H7 (cell line): ENCODE measurements around the gene TPGS1. TPM values are rescaled to one million over a fixed set of nuclear protein-coding genes. Genes with fewer than 3 reads are reported as not detected.

Experiments
- DNase-seq: peaks from one replicate; pipeline ENCODE4 v3.0.0; 2012
- H3K27me3 ChIP-seq: 2 replicates; pipeline ENCODE4 v1.6.0; 2011; ENCODE audit warnings: mild to moderate bottlenecking, low read length; ENCODE audit not compliant: control insufficient read depth, insufficient read depth
- H3K36me3 ChIP-seq: replicated peaks from 2 replicates; pipeline ENCODE4 v1.5.1; 2011; ENCODE audit warnings: low read length; ENCODE audit not compliant: control insufficient read depth, insufficient read depth
- H3K4me3 ChIP-seq: 2 replicates; pipeline ENCODE4 v1.5.1; 2011; ENCODE audit warnings: low read depth, mild to moderate bottlenecking, control low read depth, low read length, moderate library complexity; ENCODE audit not compliant: insufficient read depth
- total RNA-seq: library from RNA; depleted of rRNA; stranded (reverse); fragments of >200 nt; shearing (Covaris generic); gene quantifications from 2 replicates; pipeline ENCODE4 v1.2.3, GENCODE V29; 2014

Gene TPGS1
- total RNA-seq, 1 experiment from 2014 or later = 18.1 TPM

DNA sequence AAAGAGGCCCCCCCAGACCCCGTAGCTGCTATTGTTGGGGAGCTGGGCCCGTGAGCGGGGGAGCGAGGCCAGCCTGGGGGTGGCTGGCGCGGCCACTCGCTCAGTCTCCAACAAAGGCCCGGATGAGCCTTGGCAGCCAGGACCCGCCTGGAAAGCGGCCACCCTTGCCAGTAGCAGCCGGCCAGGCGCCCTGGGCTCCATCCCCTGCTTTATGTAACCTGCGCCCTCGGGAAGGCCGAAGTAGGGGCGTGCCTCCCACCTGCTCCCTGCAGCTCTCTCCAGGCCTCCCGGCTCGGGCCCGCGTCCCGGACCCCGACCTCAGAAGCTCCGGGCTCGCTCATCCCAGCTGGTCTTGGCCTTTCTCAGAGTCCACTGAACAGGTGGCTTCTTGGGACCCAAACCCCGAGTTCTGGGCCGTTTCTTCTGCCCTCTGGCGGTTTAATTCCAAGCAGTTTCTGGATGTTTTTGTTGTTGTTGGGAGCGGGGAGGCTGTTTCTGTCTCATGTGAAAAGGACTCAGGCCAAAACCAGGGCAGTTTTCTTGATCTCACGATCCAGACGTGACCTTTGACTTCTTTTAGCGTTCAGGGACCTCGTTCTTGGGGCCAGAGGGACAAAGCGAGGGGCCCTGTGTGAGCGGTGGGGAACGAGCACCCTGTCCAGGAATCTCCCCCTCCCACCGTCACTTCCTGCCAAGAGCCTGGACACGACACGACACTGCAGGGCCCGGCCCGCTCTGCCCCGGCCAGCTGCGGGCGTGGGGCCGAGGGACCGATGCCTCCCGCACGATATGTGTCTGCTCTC is 25.5 kb downstream of the TPGS1 start:
- H3K36me3 ChIP-seq = peaks cover 5% of the 10 kb centered on the region
- peak; percentile 89 for DNase-seq
- H3K4me3 ChIP-seq = peak overlapping the region; percentile 96
- H3K27me3 ChIP-seq = no peaks in the 10 kb centered on the region

DNA sequence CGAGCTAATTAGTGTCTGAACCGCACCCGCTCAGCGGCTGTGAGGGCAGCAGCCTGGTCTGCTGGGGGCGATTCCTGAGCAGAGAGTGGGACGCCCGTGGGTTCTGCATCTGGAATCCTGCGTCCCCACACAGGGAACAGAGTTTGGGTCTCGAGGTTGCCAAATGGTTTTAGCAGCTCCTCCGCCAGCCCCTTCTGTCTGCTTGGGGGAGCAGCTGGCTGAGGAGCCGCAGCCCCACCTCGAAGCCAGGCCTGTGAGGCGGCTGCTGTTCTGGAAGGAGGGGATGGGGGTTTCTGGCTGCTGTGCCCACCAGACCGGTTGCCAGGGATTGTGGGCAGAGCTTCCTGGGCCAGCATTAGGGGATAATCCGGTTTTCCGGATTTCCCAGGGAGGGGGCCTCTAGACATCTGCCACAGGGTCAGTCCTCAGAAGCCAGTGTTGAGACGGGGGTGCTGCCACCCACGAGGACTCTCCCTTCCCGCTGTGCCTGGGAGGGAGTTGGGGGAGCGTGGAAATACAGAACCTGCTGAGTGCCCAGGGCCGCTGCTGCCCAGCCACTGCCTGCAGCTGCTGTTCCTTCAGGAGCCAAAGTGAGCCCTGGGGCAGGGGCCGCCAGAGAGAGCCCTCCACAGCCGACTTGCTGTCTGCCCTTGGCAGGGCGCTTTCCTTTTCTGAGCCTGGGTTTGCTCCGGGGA is 26.2 kb downstream of the TPGS1 start:
- DNase-seq = no peak
- Histone ChIP-seq H3K27me3 (no peaks in the 10 kb centered on the region), H3K36me3 (peaks cover 9% of the 10 kb centered on the region), H3K4me3 (peak overlapping the region; percentile 96)

- Histone ChIP-seq H3K36me3 (peaks cover 9% of the 10 kb centered on the region), H3K4me3 (no peak overlapping the region), H3K27me3 (no peaks in the 10 kb centered on the region)
- DNase-seq = no peak
Observed at GRCh38 chr19:534088-534487, 26.8 kb downstream of the TPGS1 start.

GRCh38 chr19:535017-535835 is 27.9 kb downstream of the TPGS1 start:
- no peak for DNase-seq
- Histone ChIP-seq H3K27me3 (no peaks in the 10 kb centered on the region), H3K4me3 (no peak overlapping the region), H3K36me3 (peaks cover 9% of the 10 kb centered on the region)

DNA sequence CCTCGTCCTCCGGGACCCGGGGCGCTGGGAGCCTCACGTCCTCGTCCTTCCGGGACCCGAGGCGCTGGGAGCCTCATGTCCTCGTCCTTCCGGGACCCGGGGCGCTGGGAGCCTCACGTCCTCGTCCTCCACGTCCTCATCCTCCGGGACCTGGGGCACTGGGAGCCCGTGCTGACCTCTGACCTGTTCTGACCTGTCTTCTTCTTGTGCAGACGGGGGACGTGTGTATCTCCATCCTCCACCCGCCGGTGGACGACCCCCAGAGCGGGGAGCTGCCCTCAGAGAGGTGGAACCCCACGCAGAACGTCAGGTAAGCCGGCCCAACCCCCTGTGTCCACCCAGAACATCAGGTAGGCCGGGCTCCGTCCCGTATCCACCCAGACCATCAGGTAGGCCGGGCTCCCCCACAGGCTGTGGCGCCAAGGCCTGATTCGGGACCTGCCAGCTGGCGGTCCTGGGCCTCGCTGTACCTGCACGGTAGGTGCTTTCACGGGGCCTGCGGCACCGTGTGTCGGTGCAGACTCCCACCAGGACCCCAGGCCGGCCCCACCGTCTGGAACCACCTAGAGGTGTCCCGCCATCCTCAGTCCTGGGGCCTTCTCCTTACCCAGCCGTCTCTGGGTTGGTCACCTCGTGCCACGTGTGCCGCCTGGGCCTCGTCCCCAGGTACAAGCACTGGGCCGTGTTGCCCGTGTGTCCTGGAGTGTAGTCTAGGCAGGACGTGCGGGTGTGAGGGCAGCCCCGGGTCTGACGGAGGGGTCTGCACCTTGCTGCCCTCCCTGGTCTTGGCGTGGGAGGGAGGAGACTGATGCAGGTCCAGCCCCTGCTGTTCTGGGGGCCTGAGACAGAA is 29.0 kb downstream of the TPGS1 start:
- H3K27me3 ChIP-seq = no peaks in the 10 kb centered on the region
- no peak for DNase-seq
- peaks cover 9% of the 10 kb centered on the region for H3K36me3 ChIP-seq
- no peak overlapping the region for H3K4me3 ChIP-seq

- DNase-seq = no peak
- H3K4me3 ChIP-seq = no peak overlapping the region
- no peaks in the 10 kb centered on the region for H3K27me3 ChIP-seq
- peaks cover 9% of the 10 kb centered on the region for H3K36me3 ChIP-seq
Observed at GRCh38 chr19:536881-537404, 29.6 kb downstream of the TPGS1 start.

- no peaks in the 10 kb centered on the region for H3K27me3 ChIP-seq
- H3K4me3 ChIP-seq = no peak overlapping the region
- peaks cover 9% of the 10 kb centered on the region for H3K36me3 ChIP-seq
- no peak for DNase-seq
Observed at GRCh38 chr19:538641-539428, 31.5 kb downstream of the TPGS1 start.

DNA sequence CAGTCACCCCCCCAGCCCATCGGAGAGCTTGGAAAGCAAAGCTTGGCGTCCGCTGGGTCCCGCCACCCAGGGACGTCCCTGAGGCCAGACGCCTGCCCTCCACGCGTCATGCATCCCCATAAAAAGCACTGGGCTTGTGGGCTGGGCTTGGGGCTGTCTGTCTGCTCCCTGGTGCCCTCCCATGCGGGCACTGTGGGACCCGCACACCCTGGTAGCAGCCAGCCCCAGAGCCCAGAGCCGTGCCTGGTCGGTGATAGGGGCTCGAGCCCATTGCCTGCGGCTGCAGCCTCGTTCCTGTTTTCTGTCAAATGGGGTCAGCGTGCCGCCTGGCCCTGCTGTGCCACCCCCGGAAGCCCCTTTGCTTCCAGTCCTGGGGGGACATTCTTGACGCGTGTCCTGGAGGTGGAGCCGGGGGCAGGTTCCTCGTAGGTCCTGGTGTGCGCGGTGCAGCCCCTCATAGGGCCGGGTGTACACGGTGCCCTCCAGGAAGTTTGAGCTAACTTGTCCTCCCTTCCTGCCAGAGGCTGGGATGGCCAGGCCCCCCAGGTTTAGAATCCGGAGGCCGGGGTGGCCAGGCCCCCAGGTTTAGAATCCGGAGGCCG is 32.2 kb downstream of the TPGS1 start:
- Histone ChIP-seq H3K4me3 (no peak overlapping the region), H3K27me3 (no peaks in the 10 kb centered on the region; the same call in 1 of the 2 replicates)
- no peak for DNase-seq

DNA sequence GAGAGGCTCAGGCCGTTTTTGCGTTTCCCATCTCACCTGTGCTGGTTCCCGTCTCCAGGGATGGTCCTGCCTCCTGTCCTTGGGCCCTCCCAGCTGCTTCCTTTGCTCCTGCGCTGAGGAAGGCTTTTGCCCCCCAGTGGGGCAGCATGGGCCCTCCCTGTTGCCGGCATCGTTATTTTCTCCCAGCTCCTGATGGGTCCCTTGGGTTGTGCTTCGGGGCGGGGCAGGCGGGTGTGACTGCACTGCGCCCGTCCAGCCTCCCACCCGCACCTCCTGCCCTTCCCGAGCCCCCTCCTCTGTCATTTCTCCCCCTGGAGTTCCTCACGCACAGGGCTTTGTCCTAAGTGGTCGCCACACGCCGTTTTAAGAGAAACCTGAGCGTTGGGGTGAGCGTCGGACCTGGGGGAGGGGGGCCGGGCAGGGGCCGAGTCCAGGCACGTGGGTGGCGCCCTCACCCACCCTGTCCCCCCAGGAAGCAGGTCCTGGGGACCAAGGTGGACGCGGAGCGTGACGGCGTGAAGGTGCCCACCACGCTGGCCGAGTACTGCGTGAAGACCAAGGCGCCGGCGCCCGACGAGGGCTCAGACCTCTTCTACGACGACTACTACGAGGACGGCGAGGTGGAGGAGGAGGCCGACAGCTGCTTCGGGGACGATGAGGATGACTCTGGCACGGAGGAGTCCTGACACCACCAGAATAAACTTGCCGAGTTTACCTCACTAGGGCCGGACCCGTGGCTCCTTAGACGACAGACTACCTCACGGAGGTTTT is 33.8 kb downstream of the TPGS1 start:
- H3K27me3 ChIP-seq = no peaks in the 10 kb centered on the region; the same call in 1 of the 2 replicates
- no peak for DNase-seq
- H3K36me3 ChIP-seq = peaks cover 7% of the 10 kb centered on the region
- no peak overlapping the region for H3K4me3 ChIP-seq

More for the DNA sequence above, 32.2 kb downstream of the TPGS1 start:
- peaks cover 9% of the 10 kb centered on the region for H3K36me3 ChIP-seq

DNA sequence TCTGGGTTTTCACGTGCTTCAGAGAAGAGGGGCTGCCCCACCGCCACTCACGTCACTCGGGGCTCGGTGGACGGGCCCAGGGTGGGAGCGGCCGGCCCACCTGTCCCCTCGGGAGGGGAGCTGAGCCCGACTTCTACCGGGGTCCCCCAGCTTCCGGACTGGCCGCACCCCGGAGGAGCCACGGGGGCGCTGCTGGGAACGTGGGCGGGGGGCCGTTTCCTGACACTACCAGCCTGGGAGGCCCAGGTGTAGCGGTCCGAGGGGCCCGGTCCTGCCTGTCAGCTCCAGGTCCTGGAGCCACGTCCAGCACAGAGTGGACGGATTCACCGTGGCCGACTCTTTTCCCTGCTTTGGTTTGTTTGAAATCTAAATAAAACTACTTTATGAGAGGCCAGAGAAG is 34.4 kb downstream of the TPGS1 start:
- Histone ChIP-seq H3K4me3 (no peak overlapping the region), H3K27me3 (no peaks in the 10 kb centered on the region; the same call in 1 of the 2 replicates), H3K36me3 (peaks cover 4% of the 10 kb centered on the region)
- DNase-seq = no peak

DNA sequence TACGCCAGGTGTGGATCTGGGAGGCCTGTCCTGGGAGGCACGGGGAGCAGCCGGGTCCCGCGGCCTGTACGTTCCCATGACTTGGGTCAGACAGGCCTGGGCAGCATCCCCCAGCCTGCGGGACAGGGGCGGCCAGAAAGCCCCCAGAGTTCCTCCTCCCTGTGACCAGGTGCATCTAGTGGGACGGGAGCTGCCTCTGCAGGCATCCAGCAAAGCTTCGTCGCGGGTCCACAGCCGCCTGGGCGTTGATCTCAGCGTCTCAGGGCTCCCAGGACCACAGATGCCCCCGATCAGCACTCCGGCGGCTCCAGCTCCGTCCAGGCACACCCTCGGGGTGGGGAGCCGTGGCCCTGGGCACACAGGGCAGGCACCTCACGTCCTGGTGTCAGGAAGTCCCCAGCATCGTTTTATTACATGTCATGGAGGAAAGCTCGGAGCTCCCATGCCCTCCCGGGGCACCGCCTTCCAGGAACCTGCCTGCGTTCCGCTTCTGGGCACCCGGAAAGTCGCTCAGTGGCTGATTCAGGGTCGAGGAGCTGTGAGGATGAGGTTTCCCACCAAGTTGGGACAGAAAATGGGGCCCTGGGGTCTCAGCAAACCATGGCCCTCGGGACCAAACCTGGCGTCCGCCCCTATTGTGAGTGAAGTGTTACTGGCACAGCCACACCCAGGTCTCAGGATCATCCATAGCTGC is 35.0 kb downstream of the TPGS1 start:
- DNase-seq = no peak
- Histone ChIP-seq H3K36me3 (peaks cover 4% of the 10 kb centered on the region), H3K4me3 (no peak overlapping the region), H3K27me3 (no peaks in the 10 kb centered on the region; the same call in 1 of the 2 replicates)
